A549 (cell line): Measurements from ENCODE around the gene GNAO1.

Experiments
- CHD2 ChIP-seq: fragments of 150-350 bp; IDR thresholded peaks from 2 replicates; pipeline ENCODE4 v1.6.1; 2014; ENCODE audit warnings: low read length; ENCODE audit not compliant: partially characterized antibody
- CTCF ChIP-seq: fragments of >200 bp; sonication (Bioruptor Twin); formaldehyde crosslinking; IDR thresholded peaks from 3 replicates; pipeline ENCODE4 v1.5.1; 2016
- EP300 ChIP-seq, 2 experiments: fragments of >200 bp; sonication (Bioruptor Twin); formaldehyde crosslinking; IDR thresholded peaks; 2 replicates in 1 of 2; 3 replicates in 1 of 2; pipeline ENCODE4 v1.6.1; 2016 to 2017
- FOSB ChIP-seq: fragments of 250-450 bp; sonication (Bioruptor Pico); IDR thresholded peaks from 2 replicates; pipeline ENCODE4 v1.5.0; 2020; ENCODE audit warnings: mild to moderate bottlenecking, moderate library complexity
- FOSL2 ChIP-seq, 2 experiments: fragments of 450-650 bp in 1 of 2; fragments of >200 bp in 1 of 2; sonication (Bioruptor Twin) in 1 of 2; formaldehyde crosslinking; IDR thresholded peaks; 2 replicates each; pipeline versions ENCODE4 v1.5.0 to v1.6.1; 2016 to 2020; ENCODE audit warnings: mild to moderate bottlenecking in 1 of 2, moderate library complexity in 1 of 2
- MAZ ChIP-seq: fragments of 150-350 bp; IDR thresholded peaks from 2 replicates; pipeline ENCODE4 v1.6.1; 2014; ENCODE audit warnings: antibody characterized with exemption, low read depth, low read length, borderline replicate concordance
- MYC ChIP-seq: IDR thresholded peaks from 2 replicates; pipeline ENCODE4 v1.6.1; 2012; ENCODE audit warnings: mild to moderate bottlenecking, inconsistent platforms, low read length, improper control_type of control experiment, borderline replicate concordance
- PBX3 ChIP-seq: IDR thresholded peaks from 2 replicates; pipeline ENCODE4 v1.6.1; 2012
- POLR2A ChIP-seq: IDR thresholded peaks from 2 replicates; pipeline ENCODE4 v1.6.1; 2012; ENCODE audit warnings: mild to moderate bottlenecking, low read length
- REST ChIP-seq: fragments of 200-600 bp; sonication (generic); IDR thresholded peaks from 2 replicates; pipeline ENCODE4 v1.6.1; 2016; ENCODE audit warnings: antibody characterized with exemption, mild to moderate bottlenecking, moderate library complexity

GRCh38 chr16:56275801-56276200 is 84.5 kb downstream of the GNAO1 start:
- no peak for TF ChIP-seq CTCF
- TF ChIP-seq POLR2A: no peak
- no peak for TF ChIP-seq EP300 (IDR thresholded peaks at IDR 0.05)
- no peak for TF ChIP-seq MAZ
- TF ChIP-seq FOSB: no peak
- no peak for TF ChIP-seq CHD2
- no peak for TF ChIP-seq PBX3
- TF ChIP-seq MYC: no peak
- no peak for TF ChIP-seq FOSL2 (IDR thresholded peaks at IDR 0.05)
- TF ChIP-seq FOSL2 (CRISPR knock-in tag; IDR thresholded peaks at IDR 0.05): no peak
- TF ChIP-seq REST: no peak
